GM23248 (cell line): ENCODE results near the gene LAMA2.

Source experiments
- EZH2 ChIP-seq: fragments of 200-600 bp; sonication (generic); IDR thresholded peaks from 2 replicates; pipeline ENCODE4 v1.6.1; 2018; ENCODE audit warnings: antibody characterized with exemption, mild to moderate bottlenecking; ENCODE audit not compliant: insufficient read depth, poor library complexity, severe bottlenecking
- EZH2phosphoT487 ChIP-seq: fragments of 200-600 bp; sonication (generic); IDR thresholded peaks from 2 replicates; pipeline ENCODE4 v1.6.1; 2018; ENCODE audit warnings: antibody characterized with exemption, moderate library complexity, mild to moderate bottlenecking, low read depth; ENCODE audit not compliant: insufficient read depth

DNA sequence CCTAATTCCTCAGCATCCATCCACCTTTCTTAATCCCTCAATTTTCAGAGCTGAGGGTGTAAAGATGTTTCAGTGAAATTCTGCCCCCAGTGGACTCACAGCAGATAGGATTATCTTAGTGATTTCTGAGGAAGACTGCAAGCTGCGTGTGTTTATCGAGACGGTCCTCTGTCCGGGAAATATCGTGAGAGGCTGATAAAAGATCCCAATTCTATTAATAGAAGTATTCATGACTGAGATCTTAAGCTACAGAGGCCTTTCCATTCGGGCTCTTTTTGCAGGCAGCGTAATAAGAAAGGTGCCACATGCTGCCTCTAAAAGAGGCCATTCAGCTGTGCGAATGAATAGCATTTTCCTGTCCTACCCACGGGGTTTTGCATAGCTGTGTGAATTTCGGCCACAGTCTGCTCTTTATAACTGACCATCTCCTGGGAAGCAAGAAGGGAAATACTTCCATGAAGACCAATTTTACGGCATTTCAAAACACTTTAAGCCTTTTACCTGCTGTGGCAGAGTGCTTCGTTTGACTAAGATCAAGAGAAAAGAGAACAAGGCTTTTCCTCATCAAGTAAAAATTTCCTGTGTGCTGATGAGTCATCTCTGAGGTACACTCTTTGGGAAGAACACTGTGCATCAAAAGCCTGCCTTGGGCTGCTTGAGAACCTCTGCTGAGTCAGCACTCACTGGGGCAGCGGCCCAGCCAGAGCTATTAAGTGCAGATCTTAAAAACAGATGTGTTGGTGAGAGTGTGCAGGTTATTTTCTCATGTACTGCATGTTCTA is 618.2 kb downstream of the LAMA2 start:
- no peak for TF ChIP-seq EZH2phosphoT487
- no peak for TF ChIP-seq EZH2
